GM20431 (cell line): ENCODE results near the gene LGALS1.
"Not testable (repeated sequence)": the region's sequence is repeated elsewhere in the genome, so short reads cannot be mapped to it uniquely, and the experiment has no call there.

Source experiments
- in situ Hi-C: fragments of 300-500 bp; cut with MseI, MboI; formaldehyde crosslinking; loops from one replicate; pipeline ENCODE4 v1.15.0; 2020; ENCODE audit warnings: low sequenced_read_pairs; ENCODE audit not compliant: unreplicated experiment

The LGALS1 gene

DNA sequence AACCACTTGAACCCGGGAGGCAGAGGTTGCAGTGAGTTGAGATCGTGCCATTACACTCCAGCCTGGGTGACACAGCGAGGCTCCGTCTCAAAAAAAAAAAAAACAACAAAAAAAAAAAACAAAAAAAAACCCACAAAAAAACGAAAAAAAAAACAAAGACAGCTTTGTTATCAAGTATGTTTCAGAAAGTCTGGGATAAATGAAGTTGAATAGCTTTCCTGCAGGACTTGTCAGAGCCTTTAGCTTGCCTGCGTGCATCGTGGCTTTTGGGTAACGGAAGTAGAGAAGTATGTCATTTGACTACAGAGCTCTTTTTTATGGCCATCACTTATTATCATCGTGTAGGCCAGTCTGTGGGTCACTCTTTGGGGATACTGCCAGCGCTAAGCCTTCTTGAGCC, 36.1 kb downstream of the LGALS1 start:
- in situ Hi-C loops: no loop called here

DNA sequence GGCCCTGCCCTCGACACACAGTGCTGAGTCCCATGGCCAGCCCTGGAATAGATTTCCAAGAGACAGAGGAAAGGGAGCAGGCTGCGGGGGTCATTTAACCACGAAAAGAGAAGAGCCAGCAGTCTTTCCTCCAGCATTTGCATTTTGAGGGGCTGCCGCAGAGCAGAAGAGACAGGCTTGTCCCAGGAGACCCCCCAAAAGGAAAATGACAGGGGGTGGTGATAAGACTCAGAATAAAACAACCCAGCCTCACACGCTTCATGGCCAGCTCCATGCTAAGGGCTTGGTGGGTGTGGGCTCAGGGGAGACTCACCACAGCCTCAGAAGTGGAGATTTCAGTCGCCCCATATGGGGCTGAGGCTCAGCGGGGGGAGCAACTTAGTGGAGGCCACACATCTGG, 38.3 kb downstream of the LGALS1 start:
- in situ Hi-C loops: no loop called here

DNA sequence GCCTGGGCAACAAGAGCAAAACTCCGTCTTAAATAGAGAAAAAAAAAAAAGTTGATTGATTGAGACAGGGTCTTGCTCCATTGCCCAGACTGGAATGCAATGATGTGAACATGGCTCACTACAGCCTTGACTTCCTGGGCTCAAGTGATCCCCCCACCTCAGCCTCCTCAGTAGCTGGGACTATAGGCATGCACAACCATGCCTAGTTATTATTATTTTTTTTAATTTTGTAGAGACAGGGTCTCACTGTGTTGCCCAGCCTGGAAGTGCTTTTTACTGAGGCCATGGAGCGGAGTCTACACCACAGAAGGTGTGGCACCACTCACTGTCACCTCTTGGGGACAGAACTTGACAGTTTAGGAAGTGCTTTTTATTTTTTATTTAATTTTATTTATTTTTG, 39.2 kb downstream of the LGALS1 start:
- in situ Hi-C loops: no loop called here

DNA sequence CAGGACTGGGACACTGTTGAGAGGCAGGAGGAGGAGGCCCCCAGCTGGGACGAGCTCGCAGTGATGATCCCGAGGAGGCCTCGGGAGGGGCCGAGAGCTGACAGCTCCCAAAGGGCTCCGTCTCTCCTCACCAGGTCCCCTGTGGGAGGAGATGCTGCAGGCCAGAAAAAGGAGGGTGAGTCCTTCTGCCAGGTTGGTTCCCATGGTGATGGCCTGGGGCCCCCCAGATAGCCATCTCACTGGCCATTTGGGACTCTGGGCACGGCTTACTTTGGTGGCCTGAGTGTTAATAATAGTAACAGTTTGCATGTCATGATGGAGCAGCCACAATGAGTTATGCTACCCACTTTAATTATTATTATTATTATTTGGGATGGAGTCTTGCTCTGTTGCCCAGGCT, 40.3 kb downstream of the LGALS1 start:
- in situ Hi-C loops: no loop called here

DNA sequence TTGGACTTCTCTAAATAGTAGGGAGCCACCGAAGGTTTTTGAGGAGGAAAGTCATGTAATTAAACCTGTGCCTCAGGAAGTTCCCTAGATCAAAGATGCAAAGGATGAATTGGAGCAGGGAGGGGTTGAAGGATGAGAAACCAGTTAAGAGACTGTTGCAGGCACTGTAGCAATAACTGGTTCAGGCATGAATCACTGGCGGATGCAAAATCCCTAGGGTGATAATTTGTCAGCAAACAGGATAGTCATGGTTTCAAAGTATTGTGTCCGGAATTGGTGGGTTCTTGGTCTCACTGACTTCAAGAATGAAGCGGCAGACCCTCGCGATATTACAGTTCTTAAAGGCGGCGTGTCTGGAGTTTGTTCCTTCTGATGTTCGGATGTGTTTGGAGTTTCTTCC, 41.3 kb downstream of the LGALS1 start:
- in situ Hi-C loops: no loop called here

DNA sequence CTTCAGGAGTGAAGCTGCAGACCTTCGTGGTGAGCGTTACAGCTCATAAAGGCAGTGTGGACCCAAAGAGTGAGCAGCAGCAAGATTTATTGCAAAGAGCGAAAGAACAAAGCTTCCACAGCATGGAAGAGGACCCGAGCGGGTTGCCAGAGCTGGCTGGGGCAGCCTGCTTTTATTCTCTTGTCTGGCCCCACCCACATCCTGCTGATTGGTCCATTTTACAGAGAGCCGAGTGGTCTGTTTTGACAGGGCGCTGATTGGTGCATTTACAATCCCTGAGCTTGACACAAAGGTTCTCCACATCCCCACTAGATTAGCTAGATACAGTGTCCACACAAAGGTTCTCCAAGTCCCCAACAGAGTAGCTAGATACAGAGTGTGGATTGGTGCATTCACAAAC, 41.8 kb downstream of the LGALS1 start:
- in situ Hi-C loops: not testable (repeated sequence)

DNA sequence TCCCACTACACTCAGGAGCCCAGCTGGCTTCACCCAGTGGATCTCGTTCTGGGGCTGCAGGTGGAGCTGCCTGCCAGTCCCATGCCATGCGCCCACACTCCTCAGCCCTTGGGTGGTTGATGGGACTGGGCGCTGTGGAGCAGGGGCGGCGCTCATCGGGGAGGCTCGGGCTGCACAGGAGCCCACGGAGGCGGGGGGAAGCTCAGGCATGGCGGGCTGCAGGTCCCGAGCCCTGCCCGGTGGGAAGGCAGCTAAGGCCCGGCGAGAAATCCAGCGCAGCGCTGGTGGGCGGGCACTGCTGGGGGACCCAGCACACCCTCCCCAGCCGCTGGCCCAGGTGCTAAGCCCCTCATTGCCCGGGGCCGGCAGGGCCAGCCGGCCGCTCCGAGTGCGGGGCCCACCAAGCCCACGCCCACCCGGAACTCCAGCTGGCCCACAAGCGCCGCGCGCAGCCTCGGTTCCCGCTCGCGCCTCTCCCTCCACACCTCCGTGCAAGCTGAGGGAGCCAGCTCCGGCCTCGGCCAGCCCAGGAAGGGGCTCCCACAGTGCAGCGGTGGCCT, 42.4 kb downstream of the LGALS1 start:
- in situ Hi-C loops: not testable (repeated sequence)

DNA sequence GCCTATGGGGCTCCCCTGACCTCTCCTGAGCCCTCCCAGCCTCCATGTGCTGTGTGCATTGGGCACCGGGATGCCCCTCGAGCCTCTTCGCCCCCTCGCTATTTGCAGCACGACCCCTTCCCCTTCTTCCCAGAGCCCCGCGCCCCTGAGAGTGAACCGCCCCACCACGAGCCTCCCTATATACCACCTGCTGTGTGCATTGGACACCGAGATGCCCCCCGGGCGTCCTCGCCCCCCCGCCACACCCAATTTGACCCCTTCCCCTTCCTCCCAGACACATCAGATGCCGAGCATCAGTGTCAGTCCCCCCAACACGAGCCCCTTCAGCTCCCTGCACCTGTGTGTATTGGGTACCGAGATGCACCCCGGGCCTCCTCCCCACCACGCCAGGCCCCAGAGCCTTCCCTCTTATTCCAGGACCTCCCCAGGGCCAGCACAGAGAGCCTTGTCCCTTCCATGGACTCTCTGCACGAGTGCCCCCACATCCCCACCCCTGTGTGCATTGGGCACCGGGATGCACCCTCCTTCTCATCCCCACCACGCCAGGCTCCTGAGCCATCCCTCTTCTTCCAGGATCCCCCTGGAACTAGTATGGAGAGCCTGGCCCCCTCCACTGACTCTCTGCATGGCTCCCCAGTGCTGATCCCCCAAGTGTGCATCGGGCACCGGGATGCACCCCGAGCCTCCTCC, 50.3 kb downstream of the LGALS1 start:
- in situ Hi-C loops: no loop called here

DNA sequence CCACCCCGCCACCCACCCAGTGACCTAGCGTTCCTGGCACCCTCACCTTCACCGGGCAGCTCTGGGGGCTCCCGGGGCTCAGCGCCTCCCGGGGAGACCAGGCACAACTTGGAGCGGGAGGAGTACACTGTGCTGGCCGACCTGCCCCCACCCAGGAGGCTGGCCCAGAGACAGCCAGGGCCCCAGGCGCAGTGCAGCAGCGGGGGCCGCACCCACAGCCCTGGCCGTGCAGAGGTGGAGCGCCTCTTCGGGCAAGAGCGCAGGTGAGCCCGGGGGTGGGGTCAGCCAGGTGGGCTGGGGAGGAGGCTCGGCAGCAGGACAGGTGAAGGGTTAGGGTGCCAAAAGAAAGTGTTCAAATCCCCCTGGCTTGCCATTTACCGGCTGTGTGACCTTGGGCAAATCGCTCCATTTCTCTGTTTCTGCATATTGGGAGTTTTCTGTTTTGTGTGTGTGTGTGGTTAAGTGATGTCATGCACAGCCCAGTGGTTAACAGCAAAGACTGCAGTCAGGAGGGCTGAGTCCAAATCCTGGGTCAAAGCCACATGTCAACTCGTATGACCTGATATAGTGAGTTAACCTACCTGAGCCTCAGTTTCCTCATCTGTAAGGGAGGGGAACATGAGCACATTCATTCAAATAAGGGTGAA, 50.9 kb downstream of the LGALS1 start:
- in situ Hi-C loops: no loop called here

DNA sequence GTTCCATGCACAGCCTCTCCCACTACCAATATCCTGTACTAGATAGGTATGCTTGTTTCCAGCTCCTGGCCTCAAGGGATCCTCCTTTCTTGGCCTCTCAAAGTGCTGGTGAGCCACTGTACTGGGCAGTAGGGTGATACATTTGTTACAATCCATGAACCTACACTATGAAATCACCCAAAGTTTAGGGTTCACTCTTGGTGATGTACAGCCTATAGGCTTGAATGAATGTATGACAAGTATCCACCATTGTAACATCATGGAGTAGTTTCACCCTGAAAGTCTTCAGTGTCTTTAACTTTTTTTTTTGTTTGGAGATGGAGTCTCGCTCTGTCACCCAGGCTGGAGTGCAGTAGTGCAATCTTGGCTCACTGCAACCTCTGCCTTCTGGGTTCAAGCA, 53.2 kb downstream of the LGALS1 start:
- in situ Hi-C loops: no loop called here
